GM19468 (cell line): ENCODE measurements around the gene RPL22.

Source experiments
- ATAC-seq: cut with Tn5 transposase; IDR thresholded peaks from one replicate; pipeline ENCODE4 v1.9.1; 2021; ENCODE audit warnings: mild to moderate bottlenecking, moderate library complexity, moderate number of reproducible peaks; ENCODE audit not compliant: unreplicated experiment; ENCODE audit errors: extremely low read depth

The RPL22 gene

GRCh38 chr1:6206520-6206855, 7.1 kb upstream of the RPL22 start:
- no peak for ATAC-seq

DNA sequence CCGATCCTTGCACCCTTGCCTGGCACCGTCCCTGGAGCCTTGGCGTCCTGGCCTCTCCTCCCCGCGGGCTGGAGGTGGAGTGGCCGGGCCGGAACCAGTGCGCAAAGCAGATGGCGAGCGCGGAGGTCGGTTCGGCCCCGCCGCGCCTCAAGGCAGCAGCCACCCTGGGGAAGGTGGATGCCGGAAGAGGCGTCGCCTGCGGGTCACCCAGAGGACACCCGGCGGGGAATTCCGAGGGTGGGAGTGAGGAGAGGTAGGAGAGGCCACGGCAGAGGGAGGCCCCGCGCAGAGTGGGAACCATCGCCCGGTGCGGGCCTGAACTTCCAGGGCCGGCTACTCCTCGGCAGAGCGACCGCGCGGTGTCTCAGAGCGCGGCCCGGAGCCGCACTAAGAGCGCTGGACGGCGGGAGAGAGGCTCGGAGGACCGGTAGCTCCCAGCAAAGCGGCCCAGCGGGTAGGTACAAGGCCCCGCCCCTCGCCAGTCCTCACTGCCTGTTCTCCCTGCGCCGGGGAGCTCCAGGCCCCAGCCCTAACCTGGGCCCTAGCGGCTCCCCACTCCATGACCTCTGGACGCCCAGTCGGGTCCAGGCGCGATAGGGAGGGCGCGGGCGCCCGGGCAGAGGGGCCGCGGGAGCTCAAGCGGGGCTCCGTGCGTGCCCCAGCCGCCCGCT, 6.6 kb upstream of the RPL22 start, which contains the start of gene RNF207:
Gene RNF207, plus strand, starts transcription at position 271 of the 671 bp plus-strand sequence. CDS start 417 bp downstream, outside the sequence.
- ATAC-seq, result no peak

GRCh38 chr1:6202256-6202655, 2.9 kb upstream of the RPL22 start:
- ATAC-seq, result no peak

DNA sequence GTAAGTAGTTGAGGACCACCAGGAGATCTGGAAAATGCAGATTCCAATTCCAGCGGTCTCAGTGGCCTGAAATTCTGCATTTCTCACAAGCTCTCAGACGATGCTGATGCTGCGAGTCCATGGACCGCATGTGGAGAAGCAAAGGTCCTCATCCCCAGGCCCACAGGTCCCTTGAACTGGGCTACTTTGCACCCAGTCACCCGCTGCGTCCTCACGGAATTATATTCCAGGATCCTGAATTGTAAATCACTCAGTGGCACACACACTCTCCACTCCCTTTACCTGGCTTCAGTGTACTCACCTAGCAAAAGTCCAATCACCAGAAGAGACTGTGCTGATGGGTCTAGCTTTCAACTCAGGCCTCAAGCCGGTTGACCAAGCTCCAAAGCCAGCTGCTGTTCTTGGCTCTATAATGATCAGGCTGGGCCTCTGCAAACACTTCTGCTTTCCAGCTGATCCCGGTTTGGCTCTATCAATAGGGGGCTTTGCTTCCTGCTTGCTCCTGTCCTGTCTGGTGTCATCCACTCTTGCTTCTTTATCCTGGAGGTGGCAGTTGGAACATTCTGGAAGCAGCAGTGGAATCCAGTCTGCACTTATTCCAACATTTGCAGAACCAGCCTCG, 904 bp upstream of the RPL22 start:
- ATAC-seq, result no peak

- ATAC-seq, result no peak
Measured at GRCh38 chr1:6198646-6199297, 623 bp downstream of the RPL22 start.

GRCh38 chr1:6197746-6198427, 1.5 kb downstream of the RPL22 start:
- ATAC-seq, result no peak

DNA sequence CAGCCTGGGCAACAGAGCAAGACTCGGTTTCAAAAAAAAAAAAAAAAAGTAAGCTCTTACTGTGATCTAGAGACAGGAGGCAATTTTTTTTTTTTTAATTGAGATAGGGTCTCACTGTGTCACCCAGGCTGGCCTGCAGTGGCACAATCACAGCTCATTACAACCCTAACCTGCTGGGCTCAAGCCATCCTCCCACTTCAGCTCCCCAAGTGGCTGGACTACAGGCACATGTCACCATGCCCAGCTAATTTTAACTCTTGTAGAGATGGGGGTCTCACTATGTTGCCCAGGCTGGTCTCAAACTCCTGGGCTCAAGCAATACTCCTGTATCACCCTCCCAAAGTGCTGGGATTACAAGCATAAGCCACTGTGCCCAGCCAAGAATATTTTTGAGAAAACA, 7.4 kb downstream of the RPL22 start:
- no peak for ATAC-seq

DNA sequence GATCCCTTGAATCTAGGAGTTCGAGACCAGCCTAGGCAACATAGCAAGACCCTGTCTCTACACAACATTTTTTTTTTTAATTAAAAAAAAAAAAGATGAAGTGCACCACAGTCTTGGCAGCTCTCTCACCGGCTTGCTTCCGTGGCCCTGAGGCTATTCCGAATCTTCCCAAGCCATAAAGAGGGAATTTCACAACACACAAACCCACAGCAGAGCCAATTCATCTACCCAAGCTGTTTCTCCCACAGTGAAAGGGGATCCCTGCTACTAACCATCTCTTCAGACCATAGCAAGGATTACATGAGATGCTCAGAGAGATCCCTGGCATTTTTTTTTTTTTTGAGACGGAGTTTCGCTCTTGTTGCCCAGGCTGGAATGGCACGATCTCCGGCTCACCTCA, 10.9 kb downstream of the RPL22 start:
- no peak for ATAC-seq

- ATAC-seq, result no peak
Measured at GRCh38 chr1:6185635-6186382, 13.6 kb downstream of the RPL22 start.

GRCh38 chr1:6185151-6185550, 14.2 kb downstream of the RPL22 start:
- no peak for ATAC-seq

DNA sequence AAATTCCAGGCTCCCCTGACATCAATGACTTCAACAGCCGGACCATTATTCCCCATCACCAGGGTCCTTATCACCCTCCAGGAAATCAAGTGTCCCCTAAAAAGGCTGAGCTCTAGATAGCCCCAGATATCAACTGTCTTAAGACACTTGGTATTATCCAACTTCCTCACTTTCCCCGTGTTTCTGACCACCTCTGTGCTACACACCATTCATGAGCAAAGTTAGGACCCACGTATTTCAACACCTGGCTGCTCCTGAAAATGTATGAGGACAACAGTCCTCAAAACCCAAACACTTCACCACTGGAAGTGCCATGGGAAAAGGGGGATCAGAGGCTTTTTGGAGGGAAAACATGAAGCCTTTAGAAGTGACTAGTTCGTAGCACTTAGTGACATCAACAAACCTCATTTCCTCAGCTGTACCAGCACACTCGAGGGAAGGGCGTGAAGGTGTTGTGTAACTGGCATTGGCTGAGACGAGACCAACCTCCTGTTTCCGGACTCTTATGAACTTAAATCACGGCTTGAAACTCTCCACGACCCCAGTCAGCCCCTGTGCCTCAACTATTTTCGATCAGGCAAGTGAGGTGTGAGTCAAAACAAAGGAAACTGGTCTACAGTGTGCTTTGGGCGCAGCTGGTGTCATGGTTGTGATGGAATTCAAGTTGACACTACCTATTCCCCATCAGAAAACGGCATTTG, 15.2 kb downstream of the RPL22 start:
- no peak for ATAC-seq

DNA sequence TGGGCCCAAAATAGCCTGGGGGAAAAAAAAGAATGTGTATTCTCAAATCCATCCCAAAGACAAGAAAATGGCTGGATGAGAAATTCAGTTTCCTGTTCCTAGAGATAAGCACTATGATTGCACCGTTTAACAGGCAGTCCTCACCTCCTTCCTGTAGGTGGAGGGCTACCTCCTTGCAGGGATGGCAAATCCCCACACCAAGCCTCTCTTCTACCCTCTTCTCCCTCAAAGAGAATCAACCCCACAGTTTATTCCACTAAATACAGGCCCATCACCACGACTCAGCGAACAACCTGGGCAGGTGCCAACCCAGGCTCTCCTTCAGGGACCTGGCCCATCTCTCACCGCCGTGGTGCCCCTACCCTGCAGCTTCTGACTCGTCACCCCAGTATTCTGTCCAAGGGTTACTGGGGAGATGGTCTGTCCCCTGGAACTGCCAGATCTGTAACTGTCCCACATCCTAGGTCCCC, 15.8 kb downstream of the RPL22 start:
- ATAC-seq, result no peak

DNA sequence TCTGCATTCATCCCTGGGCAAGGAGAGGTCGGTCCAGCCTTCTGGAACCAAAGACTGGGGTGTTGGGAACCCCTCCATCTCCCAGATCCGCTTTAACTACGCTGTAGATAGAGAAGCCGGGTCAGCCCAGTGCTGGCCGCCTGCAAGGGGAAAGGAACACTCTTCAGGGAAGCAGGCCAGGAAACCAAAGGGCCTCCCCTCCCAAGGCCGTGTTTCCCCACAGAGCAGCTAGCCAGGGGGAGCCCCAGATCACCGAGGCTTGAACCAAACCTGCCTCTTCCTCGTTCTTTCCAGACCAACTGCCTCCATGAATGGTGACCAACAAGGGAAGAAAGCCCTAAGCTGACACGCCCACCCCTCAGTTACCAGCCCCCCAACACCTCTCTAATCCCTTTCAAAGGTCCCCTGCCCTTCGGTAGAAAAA, 18.0 kb downstream of the RPL22 start:
- no peak for ATAC-seq

DNA sequence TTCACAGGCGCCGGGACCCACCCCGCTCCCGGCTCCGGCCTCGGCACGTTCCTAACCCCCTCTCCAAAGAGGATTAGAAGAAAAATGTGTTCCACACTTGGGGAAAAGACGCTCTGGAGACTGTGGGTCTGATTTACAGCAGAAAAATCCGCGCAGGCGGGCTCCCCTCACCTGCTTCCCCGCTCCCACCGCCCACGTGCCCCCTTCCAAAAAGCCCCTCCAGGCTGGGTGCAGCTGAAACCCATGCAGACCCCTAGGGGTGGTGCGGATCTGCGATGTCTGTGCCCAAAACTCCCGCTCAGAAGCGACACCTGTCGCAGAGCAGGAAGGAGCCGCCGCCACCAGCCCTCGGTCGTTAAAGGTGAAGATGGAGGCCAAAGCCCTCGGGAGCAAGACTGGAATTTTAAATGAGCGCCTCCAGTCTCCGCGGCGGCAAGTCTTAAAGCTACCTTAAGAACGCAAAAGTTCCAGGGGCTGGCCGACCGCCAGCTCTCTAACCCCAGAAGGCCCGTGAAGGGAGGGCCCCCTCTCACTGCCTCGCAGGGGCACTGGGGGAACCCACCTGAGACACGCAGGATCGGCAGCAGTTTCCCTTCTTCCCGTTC, 18.6 kb downstream of the RPL22 start:
- no peak for ATAC-seq

- no peak for ATAC-seq
Measured at GRCh38 chr1:6180268-6180706, 19.1 kb downstream of the RPL22 start, which contains the start of gene CHD5. Gene CHD5, minus strand, starts transcription at chr1:6180321. Its CDS starts 298 bp downstream, at chr1:6180023.

- ATAC-seq, result no peak
Measured at GRCh38 chr1:6179564-6180175, 19.7 kb downstream of the RPL22 start.

DNA sequence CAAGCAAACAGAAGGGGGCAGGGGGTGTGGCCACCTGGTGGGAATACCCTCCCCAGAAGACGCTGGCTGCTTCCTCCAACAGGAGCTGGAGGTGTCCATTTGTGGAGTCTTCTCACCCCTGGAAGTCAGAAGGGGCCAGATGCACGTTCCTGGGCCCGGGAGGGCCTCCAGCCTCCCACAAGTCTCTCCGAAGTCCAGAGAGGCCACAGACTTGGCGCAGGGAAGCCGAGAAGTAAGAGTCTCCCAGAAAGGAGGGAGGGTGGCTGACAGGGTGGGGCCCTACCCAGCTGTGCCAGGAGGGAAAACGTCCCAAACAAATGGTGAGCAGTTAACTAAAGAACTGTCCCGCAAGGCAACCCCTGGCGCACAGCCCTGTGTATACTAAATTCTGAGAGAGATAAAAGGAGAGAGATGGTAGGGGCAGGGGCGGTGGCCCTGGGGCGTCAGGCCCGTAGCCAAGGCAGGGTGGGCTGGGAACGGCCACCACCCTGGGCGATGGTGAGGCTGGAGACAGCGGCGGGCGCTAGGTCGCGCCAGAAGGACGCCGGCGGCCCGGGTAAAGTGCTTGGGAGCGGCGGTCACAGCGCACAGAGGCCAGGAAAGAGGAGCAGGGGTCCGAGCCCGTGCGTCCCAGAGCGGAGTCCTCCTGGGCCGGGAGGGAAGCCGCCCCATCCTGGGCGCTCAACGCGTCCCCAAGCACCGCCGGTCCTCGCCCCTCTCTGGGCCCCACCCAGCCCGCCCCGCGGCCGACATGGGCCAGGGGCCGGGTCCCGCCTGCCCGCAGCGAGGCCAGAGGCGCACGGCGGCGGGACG, 20.4 kb downstream of the RPL22 start:
- no peak for ATAC-seq
